GM19043 (cell line): Measurements from ENCODE around the gene CD38.

Experiments
- ATAC-seq: cut with Tn5 transposase; IDR thresholded peaks from one replicate; pipeline ENCODE4 v1.9.1; 2021; ENCODE audit warnings: low read depth; ENCODE audit not compliant: unreplicated experiment

The CD38 gene

GRCh38 chr4:15894921-15895916, 117.1 kb downstream of the CD38 start:
- ATAC-seq = no peak

GRCh38 chr4:15897577-15897976, 119.4 kb downstream of the CD38 start:
- no peak for ATAC-seq

GRCh38 chr4:15898902-15899301, 120.8 kb downstream of the CD38 start:
- ATAC-seq = no peak

GRCh38 chr4:15899511-15899910, 121.4 kb downstream of the CD38 start:
- ATAC-seq = no peak

GRCh38 chr4:15901007-15901406, 122.9 kb downstream of the CD38 start:
- no peak for ATAC-seq

GRCh38 chr4:15901998-15902397, 123.9 kb downstream of the CD38 start:
- no peak for ATAC-seq

- no peak for ATAC-seq
Measured at GRCh38 chr4:15902746-15903145, 124.6 kb downstream of the CD38 start.
